Raji (cell line): ENCODE results near the gene CDC42BPB.

Experiments used
- POLR2A ChIP-seq: IDR thresholded peaks from 2 replicates; pipeline ENCODE4 v1.6.1; 2011; ENCODE audit warnings: low read depth, low read length, control low read depth; ENCODE audit not compliant: insufficient read depth

CDC42BPB gene

GRCh38 chr14:102947321-102948103 is 109.8 kb downstream of the CDC42BPB start:
- TF ChIP-seq POLR2A: no peak

- TF ChIP-seq POLR2A: no peak
These were observed 111.8 kb downstream of the CDC42BPB start for GRCh38 chr14:102945346-102946130.

GRCh38 chr14:102944448-102945330 is 112.7 kb downstream of the CDC42BPB start:
- TF ChIP-seq POLR2A: no peak

- no peak for TF ChIP-seq POLR2A
These were observed 113.4 kb downstream of the CDC42BPB start for GRCh38 chr14:102943979-102944378.

- no peak for TF ChIP-seq POLR2A
These were observed 113.9 kb downstream of the CDC42BPB start for GRCh38 chr14:102943454-102943853.

- no peak for TF ChIP-seq POLR2A
These were observed 115.3 kb downstream of the CDC42BPB start for GRCh38 chr14:102942069-102942468.

- no peak for TF ChIP-seq POLR2A
These were observed 115.8 kb downstream of the CDC42BPB start for GRCh38 chr14:102941419-102942011.

- TF ChIP-seq POLR2A: no peak
These were observed 116.5 kb downstream of the CDC42BPB start for GRCh38 chr14:102940729-102941362.

GRCh38 chr14:102939820-102940561 is 117.4 kb downstream of the CDC42BPB start:
- TF ChIP-seq POLR2A: no peak

- TF ChIP-seq POLR2A: no peak
These were observed 118.0 kb downstream of the CDC42BPB start for GRCh38 chr14:102939329-102939728.

- no peak for TF ChIP-seq POLR2A
These were observed 119.2 kb downstream of the CDC42BPB start for GRCh38 chr14:102938191-102938590.

GRCh38 chr14:102937331-102938175 is 119.8 kb downstream of the CDC42BPB start:
- TF ChIP-seq POLR2A: no peak

- no peak for TF ChIP-seq POLR2A
These were observed 121.6 kb downstream of the CDC42BPB start for GRCh38 chr14:102935756-102936155.
